SU-DHL-6 (cell line): ENCODE data around the gene KCNN3.

Source experiments
- H2AFZ ChIP-seq: fragments of 200-600 bp; sonication (generic); 2 replicates; pipeline ENCODE4 v1.6.1; 2014; ENCODE audit warnings: low read depth, mild to moderate bottlenecking, moderate library complexity, mixed read lengths, antibody characterized with exemption, low read length; ENCODE audit not compliant: severe bottlenecking
- H3F3A ChIP-seq: fragments of 200-600 bp; shearing (Covaris generic); 2 replicates; pipeline ENCODE4 v1.6.0; 2016; ENCODE audit warnings: antibody characterized with exemption, mild to moderate bottlenecking; ENCODE audit not compliant: insufficient read depth
- H3K27ac ChIP-seq: fragments of 200-600 bp; sonication (generic); 2 replicates; pipeline ENCODE4 v1.5.1; 2016; ENCODE audit warnings: low read depth, mild to moderate bottlenecking, low read length, moderate library complexity, mixed read lengths
- H3K27me3 ChIP-seq: fragments of 200-600 bp; sonication (generic), shearing (Covaris generic); 2 replicates; pipeline ENCODE4 v1.6.0; 2014; ENCODE audit warnings: mild to moderate bottlenecking, low read length
- H3K36me3 ChIP-seq: fragments of 200-600 bp; sonication (generic); 2 replicates; pipeline ENCODE4 v1.6.1; 2014; ENCODE audit warnings: mild to moderate bottlenecking, low read length, mixed read lengths
- H3K4me2 ChIP-seq: fragments of 300-600, 200-600 bp; shearing (Covaris generic), sonication (generic); 2 replicates; pipeline ENCODE4 v1.6.0; 2014; ENCODE audit warnings: low read length, low read depth, mild to moderate bottlenecking; ENCODE audit not compliant: poor library complexity, severe bottlenecking
- H3K4me3 ChIP-seq: fragments of 200-600 bp; sonication (generic); 2 replicates; pipeline ENCODE4 v1.5.1; 2014; ENCODE audit warnings: antibody characterized with exemption, low read length, mild to moderate bottlenecking, mixed read lengths; ENCODE audit not compliant: insufficient read depth, poor library complexity, severe bottlenecking
- H3K79me2 ChIP-seq: fragments of 200-600 bp; sonication (generic); 2 replicates; pipeline ENCODE4 v1.6.1; 2014; ENCODE audit warnings: mild to moderate bottlenecking, low read length, moderate library complexity; ENCODE audit not compliant: insufficient read depth
- H3K9ac ChIP-seq: fragments of 200-600 bp; sonication (generic); 2 replicates; pipeline ENCODE4 v1.7.0; 2014; ENCODE audit warnings: mild to moderate bottlenecking, low read length
- H3K9me2 ChIP-seq: fragments of 200-600 bp; sonication (generic); replicated peaks from 2 replicates; pipeline ENCODE4 v1.6.1; 2014; ENCODE audit warnings: low read length; ENCODE audit not compliant: insufficient read depth
- H3K9me3 ChIP-seq: fragments of 200-600 bp; sonication (generic); 2 replicates; pipeline ENCODE4 v1.6.1; 2014; ENCODE audit warnings: low read length, mixed read lengths; ENCODE audit not compliant: insufficient read depth
- H4K20me1 ChIP-seq: fragments of 200-600 bp; sonication (generic); 2 replicates; pipeline ENCODE4 v1.6.1; 2014; ENCODE audit warnings: low read depth, mild to moderate bottlenecking, antibody characterized with exemption, low read length, moderate library complexity, mixed read lengths
- CTCF ChIP-seq: fragments of 200-600 bp; sonication (generic); IDR thresholded peaks from one replicate; pipeline ENCODE4 v1.5.1; 2017; ENCODE audit warnings: antibody characterized with exemption, mild to moderate bottlenecking, low read length, moderate library complexity; ENCODE audit not compliant: insufficient read depth, poor library complexity, severe bottlenecking
- EZH2phosphoT487 ChIP-seq: fragments of 200-600 bp; sonication (generic), shearing (Covaris generic); conservative IDR thresholded peaks from 2 replicates; pipeline ENCODE4 v1.6.1; 2018; ENCODE audit warnings: mild to moderate bottlenecking, antibody characterized with exemption, low read length, moderate library complexity, mixed read lengths

Gene KCNN3

DNA sequence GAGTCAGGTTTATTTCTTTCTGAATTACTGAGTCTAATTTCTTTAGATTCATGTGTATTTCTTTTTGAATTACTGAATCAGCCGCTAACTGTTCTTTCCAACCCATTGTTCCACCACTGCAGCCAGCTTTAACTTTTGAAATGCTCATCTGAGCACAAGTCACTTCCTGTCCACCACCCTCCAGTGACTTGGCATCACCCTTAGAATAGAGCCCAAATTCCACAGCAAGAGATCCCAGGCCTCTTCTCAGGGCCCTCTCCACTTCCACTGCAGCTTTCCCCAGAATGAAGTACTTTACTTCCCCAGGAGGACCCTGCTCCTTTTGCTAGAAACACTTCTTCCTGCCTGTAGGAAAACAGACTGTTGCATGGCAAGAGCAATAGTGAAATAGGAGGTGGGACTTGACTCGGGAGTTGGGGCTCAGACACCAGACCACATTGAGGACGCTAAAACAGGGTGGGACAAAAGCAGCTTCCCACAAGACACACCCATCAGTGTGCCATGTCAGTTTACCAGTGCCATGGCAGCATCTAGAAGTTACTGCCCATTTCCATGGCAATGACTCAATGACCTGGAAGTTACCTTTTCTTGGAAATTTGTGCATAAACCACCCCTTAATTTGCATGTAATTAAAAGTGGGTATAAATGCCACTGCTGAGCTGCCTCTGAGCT, 205.6 kb downstream of the KCNN3 start:
- Histone ChIP-seq H3K27ac (no peak overlapping the region), H3K79me2 (no peaks in the 10 kb centered on the region), H3K4me3 (no peak overlapping the region), H3K36me3 (no peaks in the 10 kb centered on the region), H4K20me1 (no peaks in the 10 kb centered on the region), H3K9ac (no peak overlapping the region), H3F3A (no peaks in the 10 kb centered on the region), H3K9me2 (no peaks in the 10 kb centered on the region), H3K4me2 (no peak overlapping the region), H3K9me3 (no peaks in the 10 kb centered on the region), H2AFZ (no peak overlapping the region), H3K27me3 (no peaks in the 10 kb centered on the region)
- TF ChIP-seq EZH2phosphoT487 = no peak
- TF ChIP-seq CTCF = no peak

DNA sequence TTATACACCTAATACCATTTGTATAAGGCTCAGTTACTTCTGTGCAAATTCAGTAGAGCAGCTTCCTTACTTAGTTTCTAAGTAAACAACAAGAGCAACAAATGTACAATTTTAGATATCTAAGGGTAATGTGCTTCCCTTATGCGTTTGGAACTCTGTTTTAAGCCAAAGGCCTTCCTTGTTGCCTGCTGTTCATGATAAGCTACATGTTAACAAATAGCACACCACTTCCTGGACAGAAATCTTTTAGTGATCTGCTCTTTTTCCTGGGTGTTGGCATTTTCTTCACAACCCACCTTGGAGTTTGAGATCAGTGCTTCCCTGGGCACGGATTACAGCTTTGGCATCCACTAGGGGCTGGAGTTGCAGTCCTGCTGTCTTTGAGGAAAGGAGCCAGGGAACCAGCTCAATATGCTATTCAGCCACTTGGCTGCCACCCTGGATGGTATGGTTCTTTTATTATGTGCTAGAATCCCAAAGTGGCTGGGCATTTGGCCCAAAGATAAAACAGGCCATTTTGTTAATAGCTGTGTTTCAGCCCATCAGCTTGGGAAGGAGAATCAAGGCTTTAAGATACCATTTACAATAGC, 206.5 kb downstream of the KCNN3 start:
- Histone ChIP-seq H3K9me2 (no peaks in the 10 kb centered on the region), H3K9me3 (no peaks in the 10 kb centered on the region), H3K36me3 (no peaks in the 10 kb centered on the region), H3K79me2 (no peaks in the 10 kb centered on the region), H3F3A (no peaks in the 10 kb centered on the region), H3K4me2 (no peak overlapping the region), H4K20me1 (no peaks in the 10 kb centered on the region), H3K4me3 (no peak overlapping the region), H3K9ac (no peak overlapping the region), H2AFZ (no peak overlapping the region), H3K27ac (no peak overlapping the region), H3K27me3 (no peaks in the 10 kb centered on the region)
- TF ChIP-seq EZH2phosphoT487 = no peak
- no peak for TF ChIP-seq CTCF

- no peaks in the 10 kb centered on the region for H3F3A ChIP-seq
Measured at GRCh38 chr1:154661110-154661509, 209.0 kb downstream of the KCNN3 start.

More at GRCh38 chr1:154661110-154661509, 209.0 kb downstream of the KCNN3 start:
- Histone ChIP-seq H4K20me1 (no peaks in the 10 kb centered on the region), H3K79me2 (no peaks in the 10 kb centered on the region), H3K9ac (no peak overlapping the region), H3K27me3 (0 out of 2 replicates have a peak, but pooled peaks cover 3% of the 10 kb centered on the region), H3K36me3 (no peaks in the 10 kb centered on the region), H3K4me2 (no peak overlapping the region), H3K27ac (no peak overlapping the region), H3K9me2 (no peaks in the 10 kb centered on the region), H3K4me3 (no peak overlapping the region), H3K9me3 (no peaks in the 10 kb centered on the region), H2AFZ (no peak overlapping the region)
- TF ChIP-seq CTCF = no peak
- no peak for TF ChIP-seq EZH2phosphoT487
